HT1080 (cell line): ENCODE results near the gene ADORA2B. TPM values are rescaled to one million over a fixed set of nuclear protein-coding genes. Genes with fewer than 3 reads are reported as not detected.
"Not testable (repeated sequence)": the region's sequence is repeated elsewhere in the genome, so short reads cannot be mapped to it uniquely, and the experiment has no call there.

Experiments
- DNase-seq: peaks from one replicate; pipeline ENCODE4 v3.0.0-alpha.2; 2015; ENCODE audit warnings: low read depth
- total RNA-seq: library from RNA; depleted of rRNA; stranded (reverse); fragments of >200 nt; shearing (Covaris generic); gene quantifications from 2 replicates; pipeline ENCODE4 v1.2.3, GENCODE V29; 2014

ADORA2B gene
- total RNA-seq, 1 experiment from 2014 or later = 3.2 TPM

GRCh38 chr17:15921640-15922039 is 23.3 kb upstream of the ADORA2B start:
- no peak for DNase-seq

GRCh38 chr17:15922586-15922985 is 22.3 kb upstream of the ADORA2B start:
- no peak for DNase-seq

- no peak for DNase-seq
These were observed 18.7 kb upstream of the ADORA2B start for GRCh38 chr17:15926039-15926740.

- DNase-seq = no peak
These were observed 16.6 kb upstream of the ADORA2B start for GRCh38 chr17:15928286-15928785.

- no peak for DNase-seq
These were observed 15.0 kb upstream of the ADORA2B start for GRCh38 chr17:15929941-15930340.

- peak; percentile 37 for DNase-seq
These were observed 14.5 kb upstream of the ADORA2B start for GRCh38 chr17:15930426-15930825.

- DNase-seq = peak; percentile 32
These were observed 13.5 kb upstream of the ADORA2B start for GRCh38 chr17:15931394-15931793.

- no peak for DNase-seq
These were observed 10.1 kb upstream of the ADORA2B start for GRCh38 chr17:15934866-15935265.

GRCh38 chr17:15935891-15936290 is 9.0 kb upstream of the ADORA2B start:
- DNase-seq = no peak

- not testable (repeated sequence) for DNase-seq
These were observed 8.4 kb upstream of the ADORA2B start for GRCh38 chr17:15936481-15936880.

- DNase-seq = peak; percentile 68
These were observed 3.1 kb upstream of the ADORA2B start for GRCh38 chr17:15941781-15942180.

- DNase-seq = peak; percentile 59
These were observed 2.6 kb upstream of the ADORA2B start for GRCh38 chr17:15942207-15942833.

- DNase-seq = no peak
These were observed 765 bp upstream of the ADORA2B start for GRCh38 chr17:15943971-15944758.

GRCh38 chr17:15945527-15946191 is 729 bp downstream of the ADORA2B start:
- no peak for DNase-seq

- DNase-seq = no peak
These were observed 1.7 kb downstream of the ADORA2B start for GRCh38 chr17:15946611-15947120.

- no peak for DNase-seq
These were observed 2.3 kb downstream of the ADORA2B start for GRCh38 chr17:15947271-15947670.

GRCh38 chr17:15947976-15948752 is 3.2 kb downstream of the ADORA2B start:
- no peak for DNase-seq

GRCh38 chr17:15951368-15952047 is 6.6 kb downstream of the ADORA2B start:
- DNase-seq = no peak

- no peak for DNase-seq
These were observed 7.2 kb downstream of the ADORA2B start for GRCh38 chr17:15952048-15952532.
